ENCODE results near the gene PHF11.

The PHF11 gene

GRCh38 chr13:49497272-49497671 lies 1.5 kb downstream of the PHF11 start:
- ATAC-seq (ENCODE audit: insufficient read depth, low read depth): no peak
- Histone ChIP-seq H3K9ac (ENCODE audit: low read depth, low read length) (no peak overlapping the region), H3K4me3 (ENCODE audit: low read depth in 1 of 2, low read length in 2 of 2) (no peak overlapping the region), H3K4me2 (ENCODE audit: insufficient read depth, low read length) (peak overlapping the region; percentile 91; the same call in 1 of the 2 replicates), H4K20me1 (ENCODE audit: insufficient read depth, low read length) (no peaks in the 10 kb centered on the region), H3K27me3 (ENCODE audit: insufficient read depth, low read length, poor library complexity) (no peaks in the 10 kb centered on the region), H2AFZ (ENCODE audit: low read depth, low read length) (no peak overlapping the region), H3K9me3 (ENCODE audit: insufficient read depth, low read length, severe bottlenecking) (no peaks in the 10 kb centered on the region), H3K79me2 (ENCODE audit: insufficient read depth, low read length) (peaks cover 12% of the 10 kb centered on the region), H3K4me1 (ENCODE audit: insufficient read depth, low read length) (peaks cover 38% of the 10 kb centered on the region), H3K27ac (ENCODE audit: low read length) (no peak overlapping the region), H3K36me3 (ENCODE audit: insufficient read depth, low read length) (peaks cover 29% of the 10 kb centered on the region)
- no peak for DNase-seq
- TF ChIP-seq EZH2 (IDR thresholded peaks at IDR 0.05; ENCODE audit: borderline replicate concordance, low read depth, low read length, severe bottlenecking): no peak
- no peak for TF ChIP-seq CTCF (IDR thresholded peaks at IDR 0.05; ENCODE audit: borderline replicate concordance, extremely low read depth, low read length, poor library complexity, severe bottlenecking)

GRCh38 chr13:49498206-49498605 lies 2.5 kb downstream of the PHF11 start:
- TF ChIP-seq CTCF (IDR thresholded peaks at IDR 0.05; ENCODE audit: borderline replicate concordance, extremely low read depth, low read length, poor library complexity, severe bottlenecking) (no peak), EZH2 (IDR thresholded peaks at IDR 0.05; ENCODE audit: borderline replicate concordance, low read depth, low read length, severe bottlenecking) (no peak)
- no peaks in the 10 kb centered on the region for H3K9me3 ChIP-seq (ENCODE audit: insufficient read depth, low read length, severe bottlenecking)
- H3K4me3 ChIP-seq (ENCODE audit: low read depth in 1 of 2, low read length in 2 of 2): no peak overlapping the region
- H3K36me3 ChIP-seq (ENCODE audit: insufficient read depth, low read length): peaks cover 30% of the 10 kb centered on the region
- H3K27me3 ChIP-seq (ENCODE audit: insufficient read depth, low read length, poor library complexity): no peaks in the 10 kb centered on the region
- peaks cover 38% of the 10 kb centered on the region for H3K4me1 ChIP-seq (ENCODE audit: insufficient read depth, low read length)
- H3K79me2 ChIP-seq (ENCODE audit: insufficient read depth, low read length): peaks cover 13% of the 10 kb centered on the region
- no peak for ATAC-seq (ENCODE audit: insufficient read depth, low read depth)
- H2AFZ ChIP-seq (ENCODE audit: low read depth, low read length): no peak overlapping the region
- no peak overlapping the region for H3K9ac ChIP-seq (ENCODE audit: low read depth, low read length)
- no peak for DNase-seq
- H3K4me2 ChIP-seq (ENCODE audit: insufficient read depth, low read length): no peak overlapping the region
- H4K20me1 ChIP-seq (ENCODE audit: insufficient read depth, low read length): no peaks in the 10 kb centered on the region
- no peak overlapping the region for H3K27ac ChIP-seq (ENCODE audit: low read length)

- no peak overlapping the region for H3K27ac ChIP-seq (ENCODE audit: low read length)
- no peak overlapping the region for H3K9ac ChIP-seq (ENCODE audit: low read depth, low read length)
- H3K9me3 ChIP-seq (ENCODE audit: insufficient read depth, low read length, severe bottlenecking): no peaks in the 10 kb centered on the region
- no peaks in the 10 kb centered on the region for H4K20me1 ChIP-seq (ENCODE audit: insufficient read depth, low read length)
- no peak overlapping the region for H2AFZ ChIP-seq (ENCODE audit: low read depth, low read length)
- no peak overlapping the region for H3K4me2 ChIP-seq (ENCODE audit: insufficient read depth, low read length)
- no peaks in the 10 kb centered on the region for H3K27me3 ChIP-seq (ENCODE audit: insufficient read depth, low read length, poor library complexity)
- H3K4me1 ChIP-seq (ENCODE audit: insufficient read depth, low read length): peaks cover 24% of the 10 kb centered on the region
- no peak for TF ChIP-seq EZH2 (IDR thresholded peaks at IDR 0.05; ENCODE audit: borderline replicate concordance, low read depth, low read length, severe bottlenecking)
- no peak for TF ChIP-seq CTCF (IDR thresholded peaks at IDR 0.05; ENCODE audit: borderline replicate concordance, extremely low read depth, low read length, poor library complexity, severe bottlenecking)
- H3K79me2 ChIP-seq (ENCODE audit: insufficient read depth, low read length): peaks cover 14% of the 10 kb centered on the region
- no peak overlapping the region for H3K4me3 ChIP-seq (ENCODE audit: low read depth in 1 of 2, low read length in 2 of 2)
- DNase-seq: no peak
- ATAC-seq (ENCODE audit: insufficient read depth, low read depth): no peak
- H3K36me3 ChIP-seq (ENCODE audit: insufficient read depth, low read length): peaks cover 33% of the 10 kb centered on the region
Measured at GRCh38 chr13:49499889-49500660, 4.3 kb downstream of the PHF11 start.

Data from DND-41 (cell line).